AG04450 (cell line): Measurements from ENCODE around the gene POLR3K. TPM values are rescaled to one million over a fixed set of nuclear protein-coding genes. Genes with fewer than 3 reads are reported as not detected.

Experiments used
- CTCF ChIA-PET: fragments of 300-600, 350-600 bp; formaldehyde crosslinking; extraction: SDS; loops from one replicate; lab custom pipeline; 2022; ENCODE audit warnings: antibody characterized with exemption, inconsistent platforms; lab: Charles Lee
- POLR2A ChIA-PET: fragments of 350-600 bp; formaldehyde crosslinking; extraction: SDS; loops from one replicate; lab custom pipeline; 2021; ENCODE audit warnings: antibody characterized with exemption, inconsistent platforms; lab: Yijun Ruan, JAX
- DNase-seq: peaks from one replicate; pipeline ENCODE4 v3.0.0-alpha.2; 2011; ENCODE audit warnings: low read depth, low spot score
- H3K27ac ChIP-seq: one replicate; pipeline ENCODE4 v1.5.1; 2012; ENCODE audit warnings: low read depth, low read length, control low read depth
- H3K27me3 ChIP-seq: one replicate; pipeline ENCODE4 v1.6.0; 2012; ENCODE audit warnings: low read length; ENCODE audit not compliant: control insufficient read depth, insufficient read depth
- H3K4me3 ChIP-seq: 2 replicates; pipeline ENCODE4 v1.5.1; 2011; ENCODE audit warnings: mild to moderate bottlenecking, low read depth, low read length, control low read depth
- H3K9me3 ChIP-seq: 2 replicates; pipeline ENCODE4 v1.5.1; 2012; ENCODE audit warnings: low read length; ENCODE audit not compliant: control insufficient read depth, insufficient read depth
- CTCF ChIP-seq: IDR thresholded peaks from 2 replicates; pipeline ENCODE4 v1.5.1; 2011; ENCODE audit warnings: low read depth, low read length, control low read depth, inconsistent platforms
- polyA plus RNA-seq: library from polyadenylated mRNA; depleted of rRNA; stranded (reverse); fragments of >200 nt; gene quantifications from 2 replicates; pipeline ENCODE4 v1.2.3, GENCODE V29; 2011

POLR3K gene
- polyA plus RNA-seq, 1 experiment, result 13.7 TPM

- Histone ChIP-seq H3K27me3 (no peaks in the 10 kb centered on the region), H3K4me3 (no peak overlapping the region), H3K9me3 (no peaks in the 10 kb centered on the region; the same call in 1 of the 2 replicates), H3K27ac (no peak overlapping the region)
- ChIA-PET CTCF (interaction anchor here (0.6 to 12.2 kb wide), 3 partner anchors 33 to 300 kb away, joined by 3 to 242 read pairs (median 4); no protein-coding TSS in a partner anchor), POLR2A (interaction anchor here (0.6 to 1.0 kb wide), 2 partner anchors 31 to 35 kb away, joined by 3 read pairs; no protein-coding TSS in a partner anchor)
- DNase-seq, result no peak
- no peak for TF ChIP-seq CTCF
These were observed 9.6 kb upstream of the POLR3K start for GRCh38 chr16:62968-63391.

GRCh38 chr16:62283-62967 is 9.0 kb upstream of the POLR3K start:
- Histone ChIP-seq H3K4me3 (no peak overlapping the region), H3K27me3 (no peaks in the 10 kb centered on the region), H3K27ac (no peak overlapping the region), H3K9me3 (no peaks in the 10 kb centered on the region; the same call in 1 of the 2 replicates)
- DNase-seq, result no peak
- TF ChIP-seq CTCF, result no peak
- CTCF ChIA-PET, result interaction anchor here (0.6 to 12.2 kb wide), 3 partner anchors 34 to 300 kb away, joined by 3 to 242 read pairs (median 4); no protein-coding TSS in a partner anchor
- POLR2A ChIA-PET, result no interaction called here

GRCh38 chr16:61879-62281 is 8.5 kb upstream of the POLR3K start:
- ChIA-PET POLR2A (interaction anchor here (0.5 kb wide), 1 partner anchor 13 kb away, joined by 5 read pairs; no protein-coding TSS in a partner anchor), CTCF (interaction anchor here (12.2 kb wide), 1 partner anchor 34 kb away, joined by 242 read pairs; no protein-coding TSS in a partner anchor)
- H3K9me3 ChIP-seq, result no peaks in the 10 kb centered on the region; the same call in 1 of the 2 replicates
- no peak for TF ChIP-seq CTCF
- H3K4me3 ChIP-seq, result no peak overlapping the region
- H3K27me3 ChIP-seq, result no peaks in the 10 kb centered on the region
- no peak for DNase-seq
- no peak overlapping the region for H3K27ac ChIP-seq

- no peak overlapping the region for H3K4me3 ChIP-seq
- no peak for TF ChIP-seq CTCF
- no peaks in the 10 kb centered on the region for H3K27me3 ChIP-seq
- H3K9me3 ChIP-seq, result no peaks in the 10 kb centered on the region; the same call in 1 of the 2 replicates
- CTCF ChIA-PET, result no interaction called here
- DNase-seq, result no peak
- H3K27ac ChIP-seq, result no peak overlapping the region
- POLR2A ChIA-PET, result interaction anchor here (0.5 to 1.3 kb wide), 2 partner anchors 11 to 13 kb away, joined by 4 to 5 read pairs; partner anchors contain the start of gene RHBDF1
These were observed 7.8 kb upstream of the POLR3K start for GRCh38 chr16:60929-61878.
